GM18505 (cell line): ENCODE measurements around the gene MEX3C.
A peak's percentile ranks its signal among the peaks of the same experiment; 100 is the strongest.

Experiments
- ATAC-seq: cut with Tn5 transposase; IDR thresholded peaks from one replicate; pipeline ENCODE4 v1.9.1; 2021; ENCODE audit not compliant: unreplicated experiment
- POLR2A ChIP-seq: IDR thresholded peaks from 4 replicates; pipeline ENCODE4 v1.6.1; 2011; ENCODE audit warnings: borderline replicate concordance; ENCODE audit not compliant: insufficient read depth, insufficient read length; ENCODE audit errors: extremely low read depth

Gene MEX3C

DNA sequence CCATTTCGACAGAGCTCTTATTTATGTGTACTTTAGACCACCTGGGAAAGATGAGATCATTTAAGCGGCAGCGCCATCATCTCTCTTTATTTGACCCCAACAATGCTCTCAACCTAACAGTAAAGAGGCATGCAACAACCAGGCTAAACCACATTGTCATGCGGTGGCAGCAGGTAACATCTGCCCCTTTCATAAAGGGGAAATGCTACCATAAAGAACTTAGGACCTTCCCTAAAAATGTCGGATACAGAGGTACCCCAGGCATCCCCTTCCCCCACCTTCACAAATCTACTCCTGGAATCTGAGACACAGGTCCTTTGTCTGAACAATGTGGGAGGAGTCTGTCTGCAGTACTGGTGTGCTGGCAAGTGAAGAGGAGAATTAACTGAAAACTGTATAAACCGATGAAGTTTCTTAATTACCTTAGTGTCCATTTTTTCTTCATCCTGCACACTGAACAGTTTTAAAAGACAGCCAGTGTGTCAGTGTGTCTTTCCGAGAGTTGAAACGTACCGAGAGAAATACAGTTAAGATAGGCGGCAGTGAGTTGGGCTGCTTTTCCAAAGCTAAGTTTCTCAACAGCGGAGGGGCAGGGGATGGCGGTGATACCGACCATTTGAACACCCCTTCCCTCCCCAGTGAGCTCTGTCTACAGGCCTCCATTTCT, 1.9 kb downstream of the MEX3C start:
- no peak for TF ChIP-seq POLR2A
- no peak for ATAC-seq

DNA sequence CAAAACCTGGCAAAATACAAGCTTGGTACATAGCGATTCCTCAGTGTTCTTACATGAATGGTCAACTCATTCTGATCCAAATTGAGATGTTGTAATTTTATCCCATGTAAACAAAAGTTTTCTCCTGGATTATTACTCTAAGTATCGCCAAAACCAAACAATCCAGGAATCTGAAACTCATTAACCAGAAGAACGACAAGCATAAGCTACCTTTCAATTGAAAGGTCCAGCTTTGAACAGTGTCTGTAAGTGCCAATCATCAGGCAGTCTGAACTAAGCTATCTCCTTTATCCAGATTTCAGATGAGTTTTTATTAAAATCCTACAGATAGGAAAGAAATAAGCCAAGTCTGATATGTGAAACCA, 2.4 kb downstream of the MEX3C start:
- TF ChIP-seq POLR2A = no peak
- ATAC-seq = no peak

DNA sequence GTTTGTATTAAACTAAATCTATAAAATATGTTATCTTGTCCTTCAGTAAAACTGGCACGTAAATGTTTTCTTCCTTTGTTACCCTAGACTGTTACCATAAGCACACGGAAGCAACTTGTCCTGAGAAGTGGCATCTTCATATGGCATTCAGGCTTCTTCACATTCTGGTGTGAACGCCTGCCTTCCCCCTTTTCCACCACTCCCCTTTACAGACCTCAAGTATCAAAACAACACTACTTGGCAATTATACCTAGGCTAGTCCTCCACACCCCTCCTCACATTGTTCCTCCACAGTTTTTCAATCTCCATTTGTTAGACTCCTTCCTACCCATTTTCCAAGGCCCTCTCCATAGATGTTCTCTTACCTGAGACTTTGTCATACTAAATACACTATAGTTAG, 2.9 kb downstream of the MEX3C start:
- no peak for ATAC-seq
- no peak for TF ChIP-seq POLR2A

DNA sequence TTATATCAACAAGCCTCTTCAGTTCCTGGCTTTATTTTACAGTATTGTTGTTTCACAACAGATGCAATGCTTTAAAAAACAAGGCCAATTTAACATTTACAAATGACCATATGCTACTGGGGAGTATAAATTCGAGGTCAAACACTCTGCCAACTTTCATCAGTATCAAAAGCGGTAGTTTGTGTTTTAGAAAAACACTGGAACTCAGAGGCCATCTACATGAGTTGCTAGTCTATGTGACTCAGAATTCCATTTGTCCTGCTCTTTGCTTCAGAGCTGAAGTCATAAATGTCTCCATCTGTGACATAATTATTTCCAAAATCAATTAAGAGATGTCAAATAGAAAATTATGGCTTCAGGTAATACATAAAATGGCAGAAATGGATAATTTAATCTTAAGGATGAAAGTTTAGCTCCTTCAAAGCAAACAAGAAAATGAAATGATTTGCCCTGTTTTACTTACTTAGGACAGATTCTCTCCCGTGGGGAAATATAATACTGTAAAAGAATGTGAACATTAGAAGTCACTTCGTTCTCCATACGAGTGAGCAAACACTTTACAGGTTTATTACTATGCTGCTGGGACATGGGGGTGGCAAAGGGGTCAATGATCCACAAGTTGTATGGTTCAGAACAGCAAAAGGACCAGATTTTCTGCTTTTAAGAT, 3.7 kb downstream of the MEX3C start:
- no peak for TF ChIP-seq POLR2A
- ATAC-seq = no peak

DNA sequence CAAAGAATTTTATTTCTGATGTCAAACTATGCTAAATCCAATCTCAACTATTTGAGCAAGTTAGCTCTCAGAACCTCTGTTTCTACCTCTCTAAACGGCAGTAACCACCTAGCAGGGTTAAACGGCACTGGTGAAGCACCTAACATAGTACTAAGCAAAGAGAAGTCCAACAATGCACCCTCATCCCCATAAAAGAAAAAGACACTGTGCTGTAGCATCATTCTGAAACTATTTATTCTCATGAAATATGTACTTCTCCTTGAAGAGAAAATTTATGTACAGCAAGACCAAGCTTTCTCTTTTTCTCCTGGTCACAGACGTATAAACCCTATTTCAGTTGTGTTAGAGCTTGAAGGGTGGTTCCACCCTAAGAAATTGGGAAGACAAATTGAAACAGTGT, 4.8 kb downstream of the MEX3C start:
- TF ChIP-seq POLR2A = no peak

DNA sequence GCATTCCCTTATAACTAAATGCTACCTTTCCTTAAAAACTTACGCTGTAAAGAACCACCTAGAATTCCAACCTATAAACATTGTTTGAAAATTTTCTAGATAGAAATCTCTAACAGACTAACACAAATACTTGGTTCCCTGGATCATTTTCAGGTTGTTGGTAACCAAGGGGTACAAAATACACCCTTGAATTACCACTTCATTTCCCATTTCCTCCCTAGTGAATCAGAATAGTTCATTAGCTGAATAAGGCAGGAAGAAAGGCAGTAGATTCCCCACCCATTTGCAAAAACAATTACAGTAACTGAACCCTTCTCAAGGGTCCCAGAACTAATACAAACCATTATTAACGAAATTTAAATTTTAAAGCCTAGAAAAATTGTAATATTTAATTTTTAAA, 5.5 kb downstream of the MEX3C start:
- no peak for ATAC-seq
- TF ChIP-seq POLR2A = no peak

More for the DNA sequence above, 4.8 kb downstream of the MEX3C start:
- no peak for ATAC-seq

DNA sequence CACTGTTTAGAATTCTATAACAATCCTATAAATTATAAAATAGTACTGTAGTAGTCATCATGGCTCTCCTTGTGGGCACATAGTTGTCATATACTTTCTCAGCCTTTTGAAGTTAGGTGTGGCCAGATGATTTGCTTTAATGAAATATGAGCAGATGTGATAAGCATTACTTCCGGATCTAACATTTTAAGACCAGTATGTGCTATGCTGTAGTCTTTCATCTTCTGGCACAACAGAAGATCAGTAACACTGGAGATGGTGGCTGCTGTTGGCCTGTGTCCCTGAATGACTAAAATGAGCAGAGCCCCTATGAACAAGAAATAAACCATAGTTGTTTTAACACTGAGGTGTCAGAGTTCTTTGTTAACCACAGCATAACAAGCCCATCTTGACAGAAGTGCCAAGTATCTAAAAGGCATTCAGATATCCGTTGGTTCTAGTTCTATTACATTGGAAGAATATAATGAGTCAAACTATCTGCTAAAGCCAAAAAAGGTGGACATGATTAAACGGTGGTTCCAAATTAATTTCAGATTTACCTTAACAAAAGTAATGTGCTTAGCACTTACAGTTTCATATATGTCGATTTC, 6.3 kb downstream of the MEX3C start:
- TF ChIP-seq POLR2A = no peak
- ATAC-seq = no peak

DNA sequence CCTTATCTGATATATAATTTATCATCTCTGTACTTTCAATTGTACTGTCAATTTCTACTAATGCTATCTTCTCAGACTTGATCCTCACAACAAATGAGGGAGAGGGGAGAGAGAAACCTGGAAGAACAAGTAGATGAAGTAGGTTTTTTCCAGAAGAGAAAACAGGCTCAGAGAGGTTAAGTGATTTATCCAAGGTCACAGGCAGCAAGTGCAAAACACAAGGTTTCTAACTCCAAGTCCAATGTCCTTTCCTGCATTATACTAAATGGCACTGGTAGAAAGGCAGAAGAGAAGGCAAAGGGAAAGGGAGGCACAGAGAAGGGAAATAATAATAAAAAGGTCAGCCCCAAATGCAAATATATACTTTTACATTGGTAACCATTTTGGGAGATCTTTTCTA, 7.5 kb downstream of the MEX3C start:
- no peak for TF ChIP-seq POLR2A
- ATAC-seq = no peak

DNA sequence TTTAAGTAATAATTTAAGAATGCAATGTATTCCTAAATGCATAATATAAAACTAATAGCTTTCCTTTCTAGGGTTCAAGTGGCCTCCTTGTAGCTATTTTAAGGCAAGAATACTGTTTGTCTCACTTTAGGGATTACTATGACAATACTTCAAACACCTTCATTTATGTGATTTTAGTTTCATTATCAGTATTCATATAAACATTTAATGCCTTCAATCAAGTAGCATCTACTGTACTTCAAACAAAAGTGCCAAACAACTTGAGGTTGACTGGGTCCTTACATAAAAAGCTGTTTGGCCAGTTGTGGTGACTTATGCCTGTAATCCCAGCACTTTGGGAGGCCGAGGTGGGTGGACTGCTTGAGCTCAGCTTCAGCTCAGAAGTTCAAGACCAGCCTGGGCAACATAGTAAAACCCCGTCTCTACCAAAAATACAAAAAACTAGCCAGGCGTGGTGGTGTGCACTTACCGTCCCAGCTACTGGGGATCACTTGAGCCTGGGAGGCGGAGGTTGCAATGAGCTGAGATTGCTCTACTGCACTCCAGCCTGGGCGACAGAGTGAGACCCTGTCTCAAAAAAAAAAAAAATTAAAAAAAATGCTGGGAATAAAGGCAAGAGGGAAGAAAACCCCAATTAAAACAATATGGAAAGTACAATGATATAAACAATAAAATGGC, 9.3 kb downstream of the MEX3C start:
- no peak for TF ChIP-seq POLR2A
- ATAC-seq = peak; percentile 62

DNA sequence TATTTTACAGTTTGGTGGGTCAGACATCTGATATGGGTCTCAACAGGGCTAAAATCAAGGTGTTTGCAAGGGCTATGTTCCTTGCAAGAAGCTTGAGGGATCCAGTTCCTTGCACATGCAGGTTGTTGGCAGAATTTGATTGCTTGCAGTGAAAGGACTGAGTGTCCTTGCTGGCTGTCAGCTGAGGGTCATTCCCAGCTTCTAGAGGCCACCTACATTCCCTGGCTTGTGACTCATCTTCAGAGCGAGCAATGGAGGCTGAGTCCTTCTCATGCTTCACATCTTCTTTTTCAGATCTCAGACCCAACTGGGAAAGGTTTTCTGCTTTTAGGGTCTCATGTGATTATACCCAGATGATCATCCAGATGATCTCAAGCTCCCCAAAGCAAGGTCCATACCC, 12.4 kb downstream of the MEX3C start:
- TF ChIP-seq POLR2A = no peak
- no peak for ATAC-seq

DNA sequence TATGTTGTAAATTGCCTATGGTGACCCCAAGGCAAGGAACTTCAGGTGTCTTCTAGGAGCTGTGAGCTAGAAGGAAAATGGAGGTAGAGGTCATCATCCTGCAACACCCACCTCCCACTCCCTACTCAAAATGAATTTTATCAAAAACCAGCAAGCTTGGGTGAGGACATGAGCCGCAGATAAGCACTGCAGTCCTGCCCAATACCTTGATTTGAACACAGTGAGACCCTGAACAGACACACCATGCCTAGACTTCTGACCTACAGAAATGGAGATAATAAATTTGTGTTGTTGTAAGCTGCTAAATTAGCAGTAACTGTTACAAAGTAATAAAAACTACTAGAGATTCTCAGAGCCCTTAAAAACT, 13.4 kb downstream of the MEX3C start:
- ATAC-seq = no peak

DNA sequence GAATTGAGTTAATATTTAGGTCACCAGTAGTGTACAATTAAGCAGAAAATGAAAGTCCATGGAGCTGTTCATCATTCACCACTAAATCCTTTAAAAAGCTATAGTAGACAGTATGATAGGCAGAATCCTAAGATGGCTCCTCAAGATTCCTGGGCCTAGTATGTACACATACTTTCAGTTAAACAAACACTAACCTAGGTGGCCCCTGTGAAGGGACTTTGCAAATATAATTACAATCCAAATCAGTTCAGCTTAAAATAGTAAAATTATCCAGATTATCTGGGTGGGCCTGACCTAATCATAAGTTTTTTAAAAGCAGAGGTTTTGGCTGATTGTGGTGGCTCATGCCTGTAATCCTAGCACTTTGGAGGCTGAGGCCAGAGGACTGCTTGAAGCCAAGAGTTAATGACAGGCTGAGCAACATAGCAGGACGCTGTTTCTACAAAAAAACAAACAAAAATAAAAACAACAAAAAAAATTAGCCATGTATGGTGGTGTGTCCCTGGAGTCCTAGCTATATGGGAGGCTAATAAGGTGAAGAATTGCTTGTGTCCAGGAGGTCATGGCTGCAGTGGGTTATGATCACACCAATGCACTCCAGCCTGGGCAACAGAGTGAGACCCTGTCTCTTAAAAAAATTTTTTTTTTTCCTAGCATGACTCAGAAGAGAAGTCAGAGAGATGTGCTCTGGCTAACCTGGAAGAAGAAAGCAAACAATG, 13.9 kb downstream of the MEX3C start:
- ATAC-seq = no peak
- TF ChIP-seq POLR2A = no peak

More for the DNA sequence above, 13.4 kb downstream of the MEX3C start:
- no peak for TF ChIP-seq POLR2A

DNA sequence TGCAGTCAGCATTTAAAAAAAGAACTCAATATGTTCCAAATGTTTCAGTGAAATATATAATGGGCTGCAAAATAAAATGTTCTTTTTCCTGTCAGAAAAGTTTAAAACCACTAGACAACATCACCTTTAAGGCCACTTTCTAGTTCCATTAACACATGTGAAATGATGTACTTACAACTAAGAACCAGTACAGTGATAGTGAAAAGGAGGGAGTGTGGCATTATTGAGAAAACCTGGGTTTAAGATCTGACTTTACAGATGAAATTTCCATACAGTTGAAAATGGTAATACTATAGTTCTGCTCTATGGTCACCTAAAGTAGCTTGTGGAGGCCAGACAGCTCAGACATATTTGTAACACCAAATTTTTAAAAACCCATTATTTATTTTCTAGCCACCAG, 14.7 kb downstream of the MEX3C start:
- TF ChIP-seq POLR2A = no peak
- no peak for ATAC-seq

DNA sequence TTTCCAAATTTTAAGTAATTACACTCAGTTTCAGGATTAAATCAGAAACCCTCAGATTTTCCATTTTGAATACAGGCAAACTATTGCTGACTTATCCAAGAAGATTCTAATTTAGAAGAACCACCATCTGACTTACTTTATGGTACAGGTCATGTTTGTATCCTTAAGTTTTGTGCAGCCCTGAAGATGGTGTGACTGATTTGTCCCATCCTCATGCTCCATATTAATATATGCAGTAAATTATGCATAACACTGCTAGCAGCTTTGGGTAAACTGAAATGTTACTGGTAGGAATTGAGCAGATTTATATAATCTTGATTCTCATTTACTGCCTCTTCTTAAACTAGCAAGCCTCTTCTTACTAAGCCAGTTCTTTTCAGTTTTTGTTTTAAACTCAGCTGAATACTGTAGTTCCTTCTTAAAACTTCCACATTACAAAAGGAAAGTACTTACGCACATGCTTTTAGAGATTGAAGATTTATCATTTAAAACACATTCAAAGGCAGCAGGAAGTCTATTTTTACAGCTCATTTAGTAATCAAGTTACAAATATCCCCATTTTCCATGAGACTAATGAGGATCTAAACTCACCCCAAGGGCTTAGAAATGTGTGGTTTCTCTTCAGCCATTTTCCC, 25.7 kb downstream of the MEX3C start:
- ATAC-seq = no peak
- no peak for TF ChIP-seq POLR2A

DNA sequence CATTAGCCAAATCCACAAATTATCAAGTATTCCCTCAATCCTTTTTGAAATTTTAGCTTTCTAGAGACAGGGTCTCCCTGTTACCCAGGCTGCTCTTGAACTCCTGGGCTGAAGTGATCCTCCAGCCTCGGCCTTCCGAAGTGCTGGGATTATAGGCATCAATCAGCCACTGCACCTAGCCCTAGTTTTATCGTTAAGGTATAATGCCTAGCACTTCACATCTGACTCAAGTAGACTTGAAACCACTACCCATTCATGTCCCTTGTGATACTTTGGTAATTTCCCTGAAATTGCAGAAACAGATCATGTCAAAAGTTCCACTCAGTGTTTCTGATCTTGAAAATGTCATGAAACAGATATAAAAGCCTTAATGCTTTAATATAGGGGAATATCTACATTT, 26.3 kb downstream of the MEX3C start:
- ATAC-seq = peak; percentile 71
- no peak for TF ChIP-seq POLR2A
